K562 (cell line): Measurements from ENCODE around the gene RDH16. TPM values are rescaled to one million over a fixed set of nuclear protein-coding genes. Genes with fewer than 3 reads are reported as not detected.

ENCODE experiments used
- ATF7 ChIP-seq: fragments of 450-650 bp; IDR thresholded peaks from 2 replicates; pipeline ENCODE4 v1.7.1; 2014; ENCODE audit warnings: mild to moderate bottlenecking, moderate library complexity
- BACH1 ChIP-seq: fragments of 200-800 bp; sonication (Bioruptor generic); IDR thresholded peaks from 2 replicates; pipeline ENCODE4 v1.6.1; 2016; ENCODE audit warnings: missing genetic modification characterization, missing compliant biosample characterization
- CBX8 ChIP-seq: fragments of 200-600 bp; sonication (generic); IDR thresholded peaks from 2 replicates; pipeline ENCODE4 v1.6.1; 2012; ENCODE audit warnings: borderline replicate concordance, mixed run types, low read depth, mild to moderate bottlenecking, moderate library complexity, mixed read lengths, low read length, control low read depth, inconsistent platforms; ENCODE audit not compliant: poor library complexity, severe bottlenecking; ENCODE audit errors: extremely low read depth
- CEBPG ChIP-seq, 3 experiments: fragments of 200-800 bp in 1 of 3; sonication (Bioruptor generic) in 1 of 3; sonication (generic) in 1 of 3; formaldehyde crosslinking in 1 of 3; IDR thresholded peaks in 2 of 3; conservative IDR thresholded peaks in 1 of 3; 2 replicates each; pipeline versions ENCODE4 v1.6.1 to v1.8.0; 2016 to 2022; ENCODE audit warnings: missing compliant biosample characterization in 2 of 3, missing genetic modification characterization in 2 of 3, mild to moderate bottlenecking in 1 of 3, missing genetic modification reagents in 1 of 3
- CXXC5 ChIP-seq: fragments of 250-450 bp; sonication (Bioruptor Pico); IDR thresholded peaks from 2 replicates; pipeline ENCODE4 v1.8.0; 2022; ENCODE audit warnings: inconsistent platforms, mild to moderate bottlenecking, moderate library complexity
- ELF1 ChIP-seq: fragments of 200-800 bp; sonication (Bioruptor generic); IDR thresholded peaks from 2 replicates; pipeline ENCODE4 v1.6.1; 2016; ENCODE audit warnings: missing genetic modification characterization, missing compliant biosample characterization
- FOXP1 ChIP-seq: sonication (generic); formaldehyde crosslinking; IDR thresholded peaks from 2 replicates; pipeline ENCODE4 v1.8.0; 2022; ENCODE audit warnings: mild to moderate bottlenecking, missing genetic modification reagents
- GTF2E2 ChIP-seq: fragments of 200-800 bp; sonication (Bioruptor generic); IDR thresholded peaks from 2 replicates; pipeline ENCODE4 v1.6.1; 2016; ENCODE audit warnings: missing genetic modification characterization, missing compliant biosample characterization
- NCOA6 ChIP-seq: fragments of 450-650 bp; IDR thresholded peaks from 2 replicates; pipeline ENCODE4 v1.6.1; 2017; ENCODE audit warnings: mild to moderate bottlenecking
- NFATC3 ChIP-seq: fragments of 450-650 bp; IDR thresholded peaks from 2 replicates; pipeline ENCODE4 v1.6.1; 2017; ENCODE audit warnings: mild to moderate bottlenecking
- PCBP1 ChIP-seq: fragments of 200-400 bp; formaldehyde crosslinking; IDR thresholded peaks from 2 replicates; pipeline ENCODE4 v1.6.1; 2018; ENCODE audit warnings: mild to moderate bottlenecking, low read depth, low read length; ENCODE audit not compliant: poor library complexity, severe bottlenecking
- RAD21 ChIP-seq, 2 experiments: fragments of 250-450 bp in 1 of 2; fragments of 450-650 bp in 1 of 2; sonication (Bioruptor Pico) in 1 of 2; formaldehyde crosslinking in 1 of 2; IDR thresholded peaks in 1 of 2; conservative IDR thresholded peaks in 1 of 2; 2 replicates each; pipeline versions ENCODE4 v1.4.0 to v1.8.0; 2020 to 2022; ENCODE audit warnings: mild to moderate bottlenecking in 2 of 2, moderate library complexity in 1 of 2
- TRIM24 ChIP-seq, 2 experiments: fragments of 450-650 bp; IDR thresholded peaks; 2 replicates each; pipeline ENCODE4 v1.6.1; 2016
- ZC3H4 ChIP-seq: sonication (generic); formaldehyde crosslinking; IDR thresholded peaks from 2 replicates; pipeline ENCODE4 v1.9.0; 2021; ENCODE audit warnings: missing genetic modification reagents, borderline replicate concordance
- ZFP30 ChIP-seq: fragments of 250-450 bp; sonication (Bioruptor Pico); IDR thresholded peaks from 2 replicates; pipeline ENCODE4 v1.8.0; 2022; ENCODE audit warnings: moderate library complexity, mild to moderate bottlenecking, inconsistent platforms, borderline replicate concordance
- ZNF175 ChIP-seq: fragments of 200-800 bp; sonication (Bioruptor generic); IDR thresholded peaks from 2 replicates; pipeline ENCODE4 v1.6.1; 2016; ENCODE audit warnings: low read depth, mild to moderate bottlenecking, missing genetic modification characterization, missing compliant biosample characterization
- ZNF76 ChIP-seq: fragments of 250-450 bp; sonication (Bioruptor Pico); IDR thresholded peaks from 2 replicates; pipeline ENCODE4 v1.4.0; 2020; ENCODE audit warnings: mild to moderate bottlenecking, moderate library complexity, borderline replicate concordance
- polyA plus RNA-seq, 8 experiments: library from polyadenylated mRNA; depleted of rRNA in 4 of 8; stranded (reverse) in 5 of 8; unstranded in 3 of 8; fragments of >200 nt; fragmentation: Nextera tagmentation in 2 of 8; fragmentation: Illumina TruSeq in 1 of 8; extraction: Ambion mirVana in 2 of 8; extraction: Trizol in 1 of 8; gene quantifications; 2 replicates each; pipeline versions ENCODE4 v1.2.1 to v1.2.3, GENCODE V29; 2011 to 2014; ENCODE audit warnings: inconsistent platforms in 1 of 8, missing spikeins in 1 of 8
- total RNA-seq, 7 experiments: library from RNA; depleted of rRNA in 6 of 7; stranded (reverse); fragments of >200 nt in 6 of 7; fragmentation: Illumina TruSeq in 2 of 7; extraction: Trizol in 2 of 7; gene quantifications; 2 replicates each; pipeline versions ENCODE4 v1.2.1 to v1.2.3, GENCODE V29; 2011 to 2021; ENCODE audit warnings: low replicate concordance in 1 of 7
- TF ChIP-seq, protein P1 (sequence below): fragments of 250-450 bp; sonication (Bioruptor Pico); IDR thresholded peaks from 2 replicates; pipeline ENCODE4 v1.9.0; 2021; ENCODE audit warnings: mild to moderate bottlenecking
- TF ChIP-seq, protein P2 (sequence below): fragments of 450-650 bp; formaldehyde crosslinking; IDR thresholded peaks from 2 replicates; pipeline ENCODE4 v1.4.0; 2020; ENCODE audit warnings: mild to moderate bottlenecking, moderate library complexity
- TF ChIP-seq, protein P3 (sequence below): fragments of 250-450 bp; sonication (Bioruptor Pico); IDR thresholded peaks from 2 replicates; pipeline ENCODE4 v1.8.0; 2021; ENCODE audit warnings: mild to moderate bottlenecking, moderate library complexity
- TF ChIP-seq, protein P4 (sequence below): sonication (generic); formaldehyde crosslinking; IDR thresholded peaks from 2 replicates; pipeline ENCODE4 v1.9.0; 2022; ENCODE audit warnings: mild to moderate bottlenecking, missing genetic modification reagents
- TF ChIP-seq, protein P5 (sequence below): IDR thresholded peaks from 2 replicates; pipeline ENCODE4 v1.6.1; 2011; ENCODE audit warnings: borderline replicate concordance, low read depth, mild to moderate bottlenecking, moderate library complexity, low read length; ENCODE audit not compliant: insufficient read depth, poor library complexity, severe bottlenecking

The RDH16 gene
- total and polyA plus RNA-seq, 9 of the 15 experiments (the other 6 are each of a cell fraction or from before 2014, with no cell fraction given), result 0.11 to 0.52 (median 0.22) TPM; not detected in 1

DNA sequence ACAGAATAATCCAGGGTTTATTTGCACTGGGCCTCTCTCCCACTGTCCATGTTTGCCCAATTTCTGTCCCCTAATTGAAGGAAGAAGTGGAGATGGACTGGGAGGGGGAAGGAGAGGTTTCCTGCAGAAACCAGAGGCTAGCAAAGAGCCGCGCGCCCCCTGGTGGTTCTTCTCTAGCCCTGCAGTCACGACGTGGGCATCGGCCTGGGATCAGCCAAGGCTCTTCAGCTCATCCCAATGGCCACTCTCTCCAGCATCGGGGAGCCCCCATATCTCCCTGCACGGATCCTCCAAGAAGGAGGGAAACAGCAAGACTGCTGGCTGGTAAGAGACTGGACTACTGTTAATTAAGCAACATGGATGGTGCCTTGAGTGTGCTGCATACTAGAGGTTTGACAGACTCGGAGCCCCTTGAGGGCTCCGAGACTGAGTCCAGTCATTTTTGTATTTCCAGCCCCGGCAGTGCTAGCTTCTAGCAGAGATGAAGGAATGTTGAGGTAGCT is 30.2 kb upstream of the RDH16 start (continued):
- TF ChIP-seq, protein P1, sequence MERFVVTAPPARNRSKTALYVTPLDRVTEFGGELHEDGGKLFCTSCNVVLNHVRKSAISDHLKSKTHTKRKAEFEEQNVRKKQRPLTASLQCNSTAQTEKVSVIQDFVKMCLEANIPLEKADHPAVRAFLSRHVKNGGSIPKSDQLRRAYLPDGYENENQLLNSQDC (CRISPR knock-in tag), result no peak
- TF ChIP-seq CEBPG (CRISPR knock-in tag; IDR thresholded peaks at IDR 0.05) (no peak; the same call in 1 of the 2 replicates), CEBPG (tag; conservative IDR thresholded peaks at IDR 0.05 in 1 of 2, IDR thresholded peaks at IDR 0.05 in 1 of 2) (no peak), NFATC3 (no peak), GTF2E2 (tag) (no peak), BACH1 (tag) (no peak), RAD21 (CRISPR knock-in tag; conservative IDR thresholded peaks at IDR 0.05 in 1 of 2, IDR thresholded peaks at IDR 0.05 in 1 of 2) (peak; percentile 97 to 99), TRIM24 (IDR thresholded peaks at IDR 0.05) (0 out of 4 replicates have a peak, but pooled peaks of 1 of the 2 experiments have one; percentile 7), CBX8 (no peak), PCBP1 (no peak), ATF7 (peak; percentile 11; the same call in 1 of the 2 replicates), FOXP1 (CRISPR knock-in tag) (0 out of 2 replicates have a peak, but pooled peaks have one; percentile 55), CXXC5 (CRISPR knock-in tag) (peak; percentile 31; the same call in 1 of the 2 replicates), ZNF76 (no peak), ZNF175 (CRISPR knock-in tag) (no peak), ZC3H4 (no peak), ELF1 (no peak), ZFP30 (no peak), NCOA6 (no peak)
- TF ChIP-seq, protein P2, sequence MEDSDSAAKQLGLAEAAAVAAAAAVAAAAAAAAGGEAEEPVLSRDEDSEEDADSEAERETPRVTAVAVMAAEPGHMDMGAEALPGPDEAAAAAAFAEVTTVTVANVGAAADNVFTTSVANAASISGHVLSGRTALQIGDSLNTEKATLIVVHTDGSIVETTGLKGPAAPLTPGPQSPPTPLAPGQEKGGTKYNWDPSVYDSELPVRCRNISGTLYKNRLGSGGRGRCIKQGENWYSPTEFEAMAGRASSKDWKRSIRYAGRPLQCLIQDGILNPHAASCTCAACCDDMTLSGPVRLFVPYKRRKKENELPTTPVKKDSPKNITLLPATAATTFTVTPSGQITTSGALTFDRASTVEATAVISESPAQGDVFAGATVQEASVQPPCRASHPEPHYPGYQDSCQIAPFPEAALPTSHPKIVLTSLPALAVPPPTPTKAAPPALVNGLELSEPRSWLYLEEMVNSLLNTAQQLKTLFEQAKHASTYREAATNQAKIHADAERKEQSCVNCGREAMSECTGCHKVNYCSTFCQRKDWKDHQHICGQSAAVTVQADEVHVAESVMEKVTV, result peak; percentile 93
- TF ChIP-seq, protein P3, sequence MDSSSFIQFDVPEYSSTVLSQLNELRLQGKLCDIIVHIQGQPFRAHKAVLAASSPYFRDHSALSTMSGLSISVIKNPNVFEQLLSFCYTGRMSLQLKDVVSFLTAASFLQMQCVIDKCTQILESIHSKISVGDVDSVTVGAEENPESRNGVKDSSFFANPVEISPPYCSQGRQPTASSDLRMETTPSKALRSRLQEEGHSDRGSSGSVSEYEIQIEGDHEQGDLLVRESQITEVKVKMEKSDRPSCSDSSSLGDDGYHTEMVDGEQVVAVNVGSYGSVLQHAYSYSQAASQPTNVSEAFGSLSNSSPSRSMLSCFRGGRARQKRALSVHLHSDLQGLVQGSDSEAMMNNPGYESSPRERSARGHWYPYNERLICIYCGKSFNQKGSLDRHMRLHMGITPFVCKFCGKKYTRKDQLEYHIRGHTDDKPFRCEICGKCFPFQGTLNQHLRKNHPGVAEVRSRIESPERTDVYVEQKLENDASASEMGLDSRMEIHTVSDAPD (CRISPR knock-in tag), result no peak
- TF ChIP-seq, protein P4, sequence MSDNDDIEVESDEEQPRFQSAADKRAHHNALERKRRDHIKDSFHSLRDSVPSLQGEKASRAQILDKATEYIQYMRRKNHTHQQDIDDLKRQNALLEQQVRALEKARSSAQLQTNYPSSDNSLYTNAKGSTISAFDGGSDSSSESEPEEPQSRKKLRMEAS (CRISPR knock-in tag), result no peak
- TF ChIP-seq, protein P5, sequence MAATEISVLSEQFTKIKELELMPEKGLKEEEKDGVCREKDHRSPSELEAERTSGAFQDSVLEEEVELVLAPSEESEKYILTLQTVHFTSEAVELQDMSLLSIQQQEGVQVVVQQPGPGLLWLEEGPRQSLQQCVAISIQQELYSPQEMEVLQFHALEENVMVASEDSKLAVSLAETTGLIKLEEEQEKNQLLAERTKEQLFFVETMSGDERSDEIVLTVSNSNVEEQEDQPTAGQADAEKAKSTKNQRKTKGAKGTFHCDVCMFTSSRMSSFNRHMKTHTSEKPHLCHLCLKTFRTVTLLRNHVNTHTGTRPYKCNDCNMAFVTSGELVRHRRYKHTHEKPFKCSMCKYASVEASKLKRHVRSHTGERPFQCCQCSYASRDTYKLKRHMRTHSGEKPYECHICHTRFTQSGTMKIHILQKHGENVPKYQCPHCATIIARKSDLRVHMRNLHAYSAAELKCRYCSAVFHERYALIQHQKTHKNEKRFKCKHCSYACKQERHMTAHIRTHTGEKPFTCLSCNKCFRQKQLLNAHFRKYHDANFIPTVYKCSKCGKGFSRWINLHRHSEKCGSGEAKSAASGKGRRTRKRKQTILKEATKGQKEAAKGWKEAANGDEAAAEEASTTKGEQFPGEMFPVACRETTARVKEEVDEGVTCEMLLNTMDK, result peak; percentile 32
